Activated B cell treated with CpG ODN at 0.5 μM for 24 hours (primary cell): Measurements from ENCODE around the gene METTL6. TPM values are rescaled to one million over a fixed set of nuclear protein-coding genes. Genes with fewer than 3 reads are reported as not detected.

Source experiments
- ATAC-seq: fragments of 200-7000 bp; cut with Tn5 transposase; one replicate; pipeline ENCODE4 v1.10.0; 2021; ENCODE audit warnings: low read depth, mild to moderate bottlenecking, moderate library complexity
- CTCF ChIA-PET: fragments of 350-600 bp; sonication (Branson Sonifier 250); formaldehyde crosslinking; loops from one replicate; lab custom pipeline; 2021; ENCODE audit warnings: antibody characterized with exemption; lab: Charles Lee
- POLR2A ChIA-PET: fragments of 350-600 bp; sonication (Branson Sonifier 250); formaldehyde crosslinking; loops from one replicate; lab custom pipeline; 2021; ENCODE audit warnings: antibody characterized with exemption; lab: Charles Lee
- DNase-seq: peaks from one replicate; pipeline ENCODE4 v3.0.0; 2022
- H3K27ac Mint-ChIP-seq: one replicate; pipeline ENCODE4 v1.8.0; 2020; ENCODE audit warnings: mixed read lengths
- H3K27me3 Mint-ChIP-seq: one replicate; pipeline ENCODE4 v1.8.0; 2021; ENCODE audit warnings: mixed read lengths
- H3K36me3 Mint-ChIP-seq: one replicate; pipeline ENCODE4 v1.8.0; 2021; ENCODE audit warnings: low read depth, mixed read lengths
- H3K4me1 Mint-ChIP-seq: one replicate; pipeline ENCODE4 v1.8.0; 2021; ENCODE audit warnings: mixed read lengths
- H3K4me3 Mint-ChIP-seq: one replicate; pipeline ENCODE4 v1.8.0; 2020; ENCODE audit warnings: mild to moderate bottlenecking, mixed read lengths
- H3K9me3 Mint-ChIP-seq: one replicate; pipeline ENCODE4 v1.8.0; 2020; ENCODE audit warnings: mixed read lengths
- intact Hi-C: fragments of 100-400 bp; cut with micrococcal nuclease; formaldehyde crosslinking; loops from one replicate; pipeline ENCODE4 v1.15.1; 2024
- total RNA-seq: library from RNA; stranded (reverse); gene quantifications from 2 replicates; pipeline ENCODE4 v1.2.3, GENCODE V29; 2022
- TF ChIP-seq, protein P1 (sequence below): fragments of 200-600 bp; IDR thresholded peaks from one replicate; pipeline ENCODE4 v1.8.0; 2022; ENCODE audit warnings: antibody characterized with exemption, mild to moderate bottlenecking

Gene METTL6
- total RNA-seq, 1 donor from 2014 or later = 18.7 TPM

DNA sequence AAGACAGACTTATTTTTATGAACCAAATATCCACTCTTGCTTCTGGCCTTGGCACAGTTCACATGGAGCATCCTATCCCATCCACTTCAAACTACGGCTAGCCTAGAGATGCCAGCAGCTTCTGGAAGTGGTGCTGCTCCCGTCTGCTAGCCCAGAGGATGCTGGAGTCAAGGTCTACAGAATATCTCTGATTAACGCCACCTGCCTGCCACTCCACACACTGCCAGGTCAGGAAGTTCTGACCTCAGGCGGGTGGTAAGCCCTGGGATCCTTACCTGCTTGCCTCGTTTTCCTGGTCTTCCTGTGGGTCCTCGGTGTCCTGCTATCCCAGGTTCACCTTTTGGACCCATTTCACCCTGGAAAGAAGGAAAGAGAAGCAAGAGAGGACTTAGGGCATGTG, 42.9 kb upstream of the METTL6 start:
- H3K27me3 Mint-ChIP-seq = no peaks in the 10 kb centered on the region
- no peaks in the 10 kb centered on the region for H3K4me1 Mint-ChIP-seq
- H3K27ac Mint-ChIP-seq = no peak overlapping the region
- intact Hi-C loops = no loop called here
- ChIA-PET POLR2A (no interaction called here), CTCF (interaction anchor here (0.7 kb wide), 1 partner anchor 266 kb away, joined by 3 read pairs; no protein-coding TSS in a partner anchor)
- no peak for ATAC-seq
- no peak for DNase-seq
- no peak overlapping the region for H3K4me3 Mint-ChIP-seq
- TF ChIP-seq, protein P1, sequence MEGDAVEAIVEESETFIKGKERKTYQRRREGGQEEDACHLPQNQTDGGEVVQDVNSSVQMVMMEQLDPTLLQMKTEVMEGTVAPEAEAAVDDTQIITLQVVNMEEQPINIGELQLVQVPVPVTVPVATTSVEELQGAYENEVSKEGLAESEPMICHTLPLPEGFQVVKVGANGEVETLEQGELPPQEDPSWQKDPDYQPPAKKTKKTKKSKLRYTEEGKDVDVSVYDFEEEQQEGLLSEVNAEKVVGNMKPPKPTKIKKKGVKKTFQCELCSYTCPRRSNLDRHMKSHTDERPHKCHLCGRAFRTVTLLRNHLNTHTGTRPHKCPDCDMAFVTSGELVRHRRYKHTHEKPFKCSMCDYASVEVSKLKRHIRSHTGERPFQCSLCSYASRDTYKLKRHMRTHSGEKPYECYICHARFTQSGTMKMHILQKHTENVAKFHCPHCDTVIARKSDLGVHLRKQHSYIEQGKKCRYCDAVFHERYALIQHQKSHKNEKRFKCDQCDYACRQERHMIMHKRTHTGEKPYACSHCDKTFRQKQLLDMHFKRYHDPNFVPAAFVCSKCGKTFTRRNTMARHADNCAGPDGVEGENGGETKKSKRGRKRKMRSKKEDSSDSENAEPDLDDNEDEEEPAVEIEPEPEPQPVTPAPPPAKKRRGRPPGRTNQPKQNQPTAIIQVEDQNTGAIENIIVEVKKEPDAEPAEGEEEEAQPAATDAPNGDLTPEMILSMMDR = no peak
- H3K9me3 Mint-ChIP-seq = no peaks in the 10 kb centered on the region
- no peaks in the 10 kb centered on the region for H3K36me3 Mint-ChIP-seq

DNA sequence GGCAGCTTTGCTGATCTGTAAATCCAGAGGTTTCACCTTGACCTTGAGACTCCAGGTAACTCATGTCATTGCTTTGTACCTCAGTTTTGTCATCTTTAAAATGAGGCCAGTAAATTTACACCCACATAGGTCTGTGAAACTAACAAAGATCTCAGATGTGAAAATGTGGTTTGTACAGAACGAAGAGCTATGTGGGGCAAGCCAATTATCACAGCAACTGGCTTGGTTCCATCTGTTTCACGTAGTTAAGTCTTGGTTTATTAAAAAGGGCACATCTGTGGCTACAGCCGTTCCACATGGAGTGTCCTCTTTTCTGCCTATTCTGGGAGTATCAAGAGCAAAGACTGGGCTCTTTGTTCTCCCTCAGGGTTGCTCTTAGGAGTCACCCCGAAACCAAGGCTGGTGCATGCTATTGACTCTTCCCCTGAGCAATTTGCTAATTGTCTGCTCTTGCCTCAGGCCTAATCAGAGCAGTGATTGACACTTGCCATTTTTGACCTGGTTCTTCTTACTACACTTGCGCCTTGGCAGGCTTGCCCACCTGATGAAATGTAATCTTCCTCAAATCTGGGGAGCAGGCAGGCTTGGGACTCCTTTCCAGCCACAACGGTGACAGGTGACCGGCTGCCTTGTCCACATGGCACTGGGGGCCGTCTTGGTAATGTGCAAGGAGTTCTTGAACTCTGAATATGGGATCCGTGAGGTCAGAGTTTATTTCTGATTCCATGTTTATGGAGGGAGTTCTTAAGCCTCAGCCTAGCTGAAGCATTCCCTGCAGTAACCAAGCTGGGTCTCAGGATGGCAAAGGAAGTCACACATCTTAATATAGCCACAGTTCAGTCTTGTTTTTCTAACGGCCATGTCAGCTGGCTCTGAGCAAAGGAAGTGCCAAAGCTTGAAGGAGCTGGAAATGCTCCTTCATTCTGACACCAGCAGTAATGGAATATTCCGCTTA, 40.2 kb upstream of the METTL6 start:
- intact Hi-C loops = no loop called here
- TF ChIP-seq, protein P1 = no peak
- Mint-ChIP-seq H3K9me3 (no peaks in the 10 kb centered on the region), H3K36me3 (no peaks in the 10 kb centered on the region), H3K4me3 (no peak overlapping the region), H3K27ac (no peak overlapping the region), H3K27me3 (no peaks in the 10 kb centered on the region), H3K4me1 (no peaks in the 10 kb centered on the region)
- CTCF ChIA-PET = no interaction called here
- POLR2A ChIA-PET = no interaction called here
- DNase-seq (no peak), ATAC-seq (no peak)

DNA sequence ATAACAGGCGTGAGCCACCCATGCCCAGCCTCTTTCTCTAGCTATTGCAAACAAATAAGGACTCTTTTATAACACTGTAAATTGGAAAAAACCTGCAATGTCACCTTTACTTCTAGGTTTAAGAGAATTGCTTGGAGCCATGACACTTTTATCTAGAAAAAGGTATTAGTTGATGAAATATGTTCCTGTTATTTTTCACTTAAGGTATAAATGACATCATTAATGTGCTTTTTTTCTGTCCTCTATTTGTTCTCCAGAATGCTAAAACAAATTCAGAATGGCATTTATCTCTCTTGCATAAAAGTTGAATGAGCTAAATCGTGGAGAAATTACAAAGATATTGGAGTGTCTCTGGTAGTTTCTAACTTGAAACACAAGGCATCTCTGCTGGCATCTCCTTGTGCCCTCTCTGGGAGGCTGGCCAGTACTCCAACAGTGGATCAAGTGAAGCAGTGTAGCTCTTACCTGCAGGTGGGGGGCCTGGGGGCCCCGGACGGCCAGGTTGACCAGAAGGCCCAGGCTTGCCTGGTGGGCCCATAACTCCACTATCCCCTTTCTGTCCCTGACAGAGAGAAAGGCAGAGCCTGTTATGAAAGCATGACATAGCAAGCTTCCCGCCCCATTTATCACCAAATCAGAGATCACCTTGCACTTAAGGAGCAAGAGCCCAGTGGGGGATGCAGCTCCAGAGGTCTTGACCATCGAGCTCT, 38.7 kb upstream of the METTL6 start:
- intact Hi-C loops = no loop called here
- no peaks in the 10 kb centered on the region for H3K9me3 Mint-ChIP-seq
- H3K4me3 Mint-ChIP-seq = no peak overlapping the region
- no peaks in the 10 kb centered on the region for H3K27me3 Mint-ChIP-seq
- ChIA-PET POLR2A (interaction anchor here (0.6 kb wide), 1 partner anchor 1644 kb away, joined by 3 read pairs; no protein-coding TSS in a partner anchor), CTCF (no interaction called here)
- TF ChIP-seq, protein P1 = no peak
- no peaks in the 10 kb centered on the region for H3K4me1 Mint-ChIP-seq
- no peak for ATAC-seq
- DNase-seq = no peak
- no peak overlapping the region for H3K27ac Mint-ChIP-seq
- H3K36me3 Mint-ChIP-seq = no peaks in the 10 kb centered on the region

DNA sequence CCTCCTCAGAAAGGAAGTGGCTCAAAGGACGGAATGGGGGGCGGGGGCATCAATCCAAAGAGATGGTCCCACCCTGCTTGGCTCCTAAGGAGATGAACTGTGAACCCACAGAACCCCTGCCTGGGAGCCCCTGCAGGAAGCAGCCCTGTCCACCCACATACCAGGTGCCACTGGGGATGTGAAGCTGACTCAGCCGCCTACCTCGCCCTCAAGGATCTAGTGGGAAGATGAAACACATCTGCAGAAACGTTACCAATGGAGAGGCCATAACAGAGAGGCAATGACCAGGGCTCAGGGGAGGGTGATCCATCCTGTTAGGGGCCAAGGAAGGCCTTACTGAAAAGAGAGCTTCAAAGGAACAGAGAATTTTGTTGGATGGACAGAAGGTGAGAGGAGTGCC, 35.1 kb upstream of the METTL6 start:
- Mint-ChIP-seq H3K9me3 (peaks cover 3% of the 10 kb centered on the region), H3K27ac (no peak overlapping the region), H3K4me3 (no peak overlapping the region), H3K4me1 (no peaks in the 10 kb centered on the region), H3K27me3 (no peaks in the 10 kb centered on the region), H3K36me3 (no peaks in the 10 kb centered on the region)
- ChIA-PET POLR2A (no interaction called here), CTCF (no interaction called here)
- intact Hi-C loops = no loop called here
- TF ChIP-seq, protein P1 = no peak
- DNase-seq (no peak), ATAC-seq (no peak)

DNA sequence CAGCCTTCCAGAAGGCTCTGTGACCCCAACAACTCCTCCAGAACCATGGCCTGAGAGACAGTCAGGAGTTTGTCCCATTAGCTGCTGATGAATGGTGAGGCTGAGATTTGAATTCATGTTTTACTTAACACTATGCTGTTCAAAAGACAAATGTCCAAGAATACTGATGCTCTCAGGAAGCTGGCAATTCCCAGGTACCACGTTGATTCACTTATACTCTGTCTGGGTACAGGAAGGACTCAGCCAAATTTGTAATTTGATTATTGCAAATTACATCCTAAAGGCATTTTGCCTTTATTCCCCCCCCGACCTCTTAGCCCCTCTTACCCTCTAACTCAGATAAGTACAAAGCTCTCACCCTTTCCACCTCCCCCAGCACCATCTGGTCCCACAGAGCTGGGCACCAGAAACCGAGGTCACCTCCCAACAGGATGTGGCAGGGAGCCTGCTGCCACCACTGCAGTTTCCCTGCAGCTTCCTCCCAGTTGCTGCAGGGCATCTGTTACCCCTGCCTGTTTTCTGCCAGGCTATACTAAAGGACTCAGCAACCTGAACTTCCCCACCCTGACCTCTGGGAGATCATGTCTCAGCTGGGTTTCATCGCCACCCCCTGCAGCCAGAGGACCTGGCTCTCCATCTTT, 33.7 kb upstream of the METTL6 start:
- Mint-ChIP-seq H3K27ac (no peak overlapping the region), H3K4me1 (no peaks in the 10 kb centered on the region), H3K27me3 (no peaks in the 10 kb centered on the region), H3K9me3 (peaks cover 3% of the 10 kb centered on the region), H3K36me3 (no peaks in the 10 kb centered on the region), H3K4me3 (no peak overlapping the region)
- ChIA-PET CTCF (no interaction called here), POLR2A (no interaction called here)
- no peak for ATAC-seq
- TF ChIP-seq, protein P1 = no peak
- DNase-seq = no peak
- intact Hi-C loops = no loop called here
